Esophagus squamous epithelium (tissue), 4 donors: ENCODE results near the gene HSPG2.

ENCODE experiments used
- CTCF ChIP-seq, 6 experiments: fragments of 450-650 bp in 4 of 6; fragments of 200-600 bp in 2 of 6; sonication (generic) in 2 of 6; IDR thresholded peaks; one replicate each; pipeline ENCODE4 v1.5.1; 2016 to 2019; ENCODE audit warnings: antibody characterized with exemption in 6 of 6, mild to moderate bottlenecking in 4 of 6, moderate library complexity in 4 of 6
- POLR2A ChIP-seq, 4 donors: fragments of 450-650 bp; IDR thresholded peaks; one replicate each; pipeline ENCODE4 v1.6.1; 2017; ENCODE audit warnings: antibody characterized with exemption in 4 of 4, mild to moderate bottlenecking in 4 of 4, moderate library complexity in 3 of 4

DNA sequence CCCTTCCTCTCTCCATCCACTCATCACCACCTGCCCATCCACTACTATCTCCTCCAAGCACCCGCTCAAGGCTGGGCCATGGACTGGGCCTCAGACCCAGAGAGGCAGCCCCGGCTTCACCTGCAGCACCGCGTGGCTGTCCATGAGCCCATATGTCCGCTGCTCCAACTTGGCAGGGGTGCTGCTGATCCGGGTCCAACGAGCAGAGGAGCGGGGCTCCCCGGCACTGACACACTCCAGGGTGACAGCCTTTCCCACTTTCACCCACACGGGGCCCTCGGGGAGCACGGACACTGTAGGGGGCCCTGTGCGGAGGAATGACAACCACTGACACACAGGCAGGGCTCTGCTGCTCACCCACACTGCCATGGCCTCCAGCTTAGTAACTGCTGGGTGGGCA, 96.1 kb downstream of the HSPG2 start:
- no peak for TF ChIP-seq POLR2A (IDR thresholded peaks at IDR 0.05)
- no peak for TF ChIP-seq CTCF (IDR thresholded peaks at IDR 0.05)
